Tibial artery (tissue), 4 donors: ENCODE measurements around the gene MST1.

Experiments used
- DNase-seq, 2 donors: peaks; one replicate each; pipeline ENCODE4 v3.0.0-alpha.2; 2019
- H3K27ac ChIP-seq, 2 donors: fragments of 200-600 bp; sonication (generic) in 1 of 2; 1 replicate in 1 of 2; 2 replicates in 1 of 2; pipeline ENCODE4 v1.5.1; 2018 to 2019; ENCODE audit warnings: mild to moderate bottlenecking in 1 of 2
- H3K27me3 ChIP-seq, 2 donors: fragments of 200-600 bp; sonication (generic) in 1 of 2; one replicate each; pipeline versions ENCODE4 v1.5.1 to v1.6.0; 2016 to 2019
- H3K36me3 ChIP-seq, 3 donors: fragments of 200-600 bp; sonication (generic) in 2 of 3; one replicate each; pipeline ENCODE4 v1.5.1; 2016 to 2019; ENCODE audit warnings: mild to moderate bottlenecking in 2 of 3
- H3K4me1 ChIP-seq, 4 donors: fragments of 200-600 bp; sonication (generic) in 2 of 4; 1 replicate in 3 of 4; 2 replicates in 1 of 4; pipeline ENCODE4 v1.5.1; 2016 to 2019
- H3K4me3 ChIP-seq, 2 donors: fragments of 200-600 bp; sonication (generic) in 1 of 2; 1 replicate in 1 of 2; 2 replicates in 1 of 2; pipeline ENCODE4 v1.5.1; 2018 to 2019; ENCODE audit warnings: mild to moderate bottlenecking in 2 of 2
- H3K9me3 ChIP-seq, 3 donors: fragments of 200-600 bp; sonication (generic) in 1 of 3; one replicate each; pipeline ENCODE4 v1.5.1; 2016 to 2019
- CTCF ChIP-seq, 2 experiments: fragments of 200-600 bp in 1 of 2; fragments of 450-650 bp in 1 of 2; IDR thresholded peaks; one replicate each; pipeline ENCODE4 v1.5.1; 2017 to 2019; ENCODE audit warnings: antibody characterized with exemption in 2 of 2, mild to moderate bottlenecking in 1 of 2, moderate library complexity in 1 of 2
- intact Hi-C: fragments of 100-400 bp; cut with DNase I; formaldehyde crosslinking; loops from one replicate; pipeline ENCODE4 v1.15.0; 2023; ENCODE audit warnings: low total_unique reads

The MST1 gene

GRCh38 chr3:49675912-49676311 lies 13.4 kb downstream of the MST1 start:
- no peak for TF ChIP-seq CTCF (IDR thresholded peaks at IDR 0.05)
- Histone ChIP-seq H3K4me1 (peaks cover 0 to 20% (median 15%) of the 10 kb centered on the region in 4 donors), H3K27me3 (no peaks in the 10 kb centered on the region), H3K36me3 (peaks cover 49 to 52% (median 51%) of the 10 kb centered on the region in 3 donors), H3K27ac (no peak overlapping the region), H3K9me3 (no peaks in the 10 kb centered on the region), H3K4me3 (no peak overlapping the region)
- no peak for DNase-seq
- intact Hi-C loops, result no loop called here

- peak in 1 of 2 donors; percentile 40 for DNase-seq
- Histone ChIP-seq H3K27me3 (no peaks in the 10 kb centered on the region), H3K9me3 (no peaks in the 10 kb centered on the region), H3K4me3 (peak overlapping the region; percentile 63 to 99), H3K4me1 (peaks cover 0 to 20% (median 15%) of the 10 kb centered on the region in 4 donors), H3K36me3 (peaks cover 37 to 39% (median 38%) of the 10 kb centered on the region in 3 donors), H3K27ac (peak overlapping the region; percentile 80 to 84)
- intact Hi-C loops, result no loop called here
- no peak for TF ChIP-seq CTCF (IDR thresholded peaks at IDR 0.05)
These were observed 14.7 kb downstream of the MST1 start for GRCh38 chr3:49674497-49674983.

GRCh38 chr3:49673715-49674496 lies 15.4 kb downstream of the MST1 start, which contains the start of gene APEH:
APEH (plus strand) TSS chr3:49674351; CDS start chr3:49674402, 51 bp downstream.
- intact Hi-C loops, result no loop called here

DNA sequence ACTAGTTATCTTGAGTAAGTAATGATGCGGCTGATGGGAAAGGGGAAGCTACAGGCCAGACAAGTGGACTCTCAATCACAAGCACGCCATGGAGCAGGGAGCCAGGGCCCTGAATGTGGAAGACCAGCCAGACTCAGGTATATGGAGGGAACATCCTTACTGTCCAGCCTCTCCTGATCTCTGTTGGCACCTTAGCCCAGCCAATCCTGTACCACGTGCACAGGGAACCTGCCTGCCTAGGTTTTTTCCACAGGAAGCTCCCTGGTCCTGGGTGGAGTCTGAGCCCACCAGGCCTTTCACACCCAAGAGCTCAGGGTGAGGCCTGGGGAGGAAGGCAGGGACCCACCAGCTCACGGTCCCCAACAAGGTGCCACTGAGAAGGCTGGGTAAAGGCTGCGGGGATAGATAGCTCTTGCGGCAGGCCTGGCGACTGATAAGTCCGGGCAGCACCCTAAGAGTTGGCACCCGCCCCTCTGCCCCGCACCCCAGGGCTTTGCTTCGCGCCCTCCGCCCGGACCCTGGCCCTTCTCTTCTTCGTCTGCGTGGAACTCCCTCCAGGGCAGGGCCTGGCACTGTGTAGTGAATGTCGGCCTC lies 16.1 kb downstream of the MST1 start:
- Histone ChIP-seq H3K27ac (peak overlapping the region; percentile 80 to 84), H3K4me1 (peaks cover 0 to 20% (median 15%) of the 10 kb centered on the region in 4 donors), H3K27me3 (peaks cover 0 to 4% of the 10 kb centered on the region in 2 donors), H3K9me3 (no peaks in the 10 kb centered on the region), H3K36me3 (peaks cover 24 to 25% (median 24%) of the 10 kb centered on the region in 3 donors), H3K4me3 (peak overlapping the region; percentile 63 to 99)
- no peak for DNase-seq
- intact Hi-C loops, result no loop called here
- TF ChIP-seq CTCF (IDR thresholded peaks at IDR 0.05), result no peak

More at GRCh38 chr3:49673715-49674496, 15.4 kb downstream of the MST1 start, which contains the start of gene APEH:
- peaks cover 0 to 20% (median 15%) of the 10 kb centered on the region in 4 donors for H3K4me1 ChIP-seq
- no peaks in the 10 kb centered on the region for H3K9me3 ChIP-seq
- H3K27ac ChIP-seq, result peak within 1 kb of the TSS; percentile 80 to 84
- H3K36me3 ChIP-seq, result peaks cover 31 to 32% (median 31%) of the 10 kb centered on the region in 3 donors
- no peaks in the 10 kb centered on the region for H3K27me3 ChIP-seq
- H3K4me3 ChIP-seq, result peak within 1 kb of the TSS; percentile 63 to 99
- peak; percentile 95 to 96 for DNase-seq
- TF ChIP-seq CTCF (IDR thresholded peaks at IDR 0.05), result no peak

- Histone ChIP-seq H3K27me3 (peaks cover 0 to 5% of the 10 kb centered on the region in 2 donors), H3K27ac (no peak overlapping the region), H3K4me3 (no peak overlapping the region), H3K4me1 (peaks cover 0 to 20% (median 15%) of the 10 kb centered on the region in 4 donors), H3K9me3 (no peaks in the 10 kb centered on the region), H3K36me3 (peaks cover 8 to 9% (median 8%) of the 10 kb centered on the region in 3 donors)
- DNase-seq, result no peak
- TF ChIP-seq CTCF (IDR thresholded peaks at IDR 0.05), result peak; percentile 66 to 79
- intact Hi-C loops, result loop anchor here (1.0 kb wide), 1 partner anchor 132 kb away; no protein-coding TSS in a partner anchor
These were observed 17.7 kb downstream of the MST1 start for GRCh38 chr3:49671291-49672288.
